Peyer's patch (tissue), 4 donors: ENCODE measurements around the gene DLD.

ENCODE experiments used
- CTCF ChIP-seq, 6 experiments: fragments of 450-650 bp in 4 of 6; fragments of 200-600 bp in 2 of 6; sonication (generic) in 1 of 6; IDR thresholded peaks; one replicate each; pipeline ENCODE4 v1.5.1; 2017 to 2019; ENCODE audit warnings: antibody characterized with exemption in 6 of 6, mild to moderate bottlenecking in 3 of 6, moderate library complexity in 1 of 6
- POLR2A ChIP-seq, 2 donors: fragments of 450-650 bp; IDR thresholded peaks; one replicate each; pipeline ENCODE4 v1.5.1; 2017; ENCODE audit warnings: antibody characterized with exemption in 2 of 2, mild to moderate bottlenecking in 2 of 2, moderate library complexity in 2 of 2

- no peak for TF ChIP-seq CTCF (IDR thresholded peaks at IDR 0.05)
- TF ChIP-seq POLR2A (IDR thresholded peaks at IDR 0.05) = no peak
These were observed 456 bp upstream of the DLD start for GRCh38 chr7:107890493-107890961.
